Mammary epithelial cell (primary cell): ENCODE data around the gene HTT-AS.

Experiments
- EZH2 ChIP-seq: IDR thresholded peaks from 2 replicates; pipeline ENCODE4 v1.6.1; 2012; ENCODE audit warnings: low read length, inconsistent platforms, borderline replicate concordance
- TF ChIP-seq, protein P1 (sequence below), 2 donors: IDR thresholded peaks in 1 of 2; conservative IDR thresholded peaks in 1 of 2; 2 replicates each; pipeline ENCODE4 v1.5.1; 2011 to 2012; ENCODE audit warnings: inconsistent platforms in 2 of 2, low read length in 2 of 2, mild to moderate bottlenecking in 2 of 2, control low read depth in 1 of 2, low read depth in 1 of 2; ENCODE audit not compliant: insufficient read depth in 1 of 2; ENCODE audit errors: extremely low read depth in 1 of 2

DNA sequence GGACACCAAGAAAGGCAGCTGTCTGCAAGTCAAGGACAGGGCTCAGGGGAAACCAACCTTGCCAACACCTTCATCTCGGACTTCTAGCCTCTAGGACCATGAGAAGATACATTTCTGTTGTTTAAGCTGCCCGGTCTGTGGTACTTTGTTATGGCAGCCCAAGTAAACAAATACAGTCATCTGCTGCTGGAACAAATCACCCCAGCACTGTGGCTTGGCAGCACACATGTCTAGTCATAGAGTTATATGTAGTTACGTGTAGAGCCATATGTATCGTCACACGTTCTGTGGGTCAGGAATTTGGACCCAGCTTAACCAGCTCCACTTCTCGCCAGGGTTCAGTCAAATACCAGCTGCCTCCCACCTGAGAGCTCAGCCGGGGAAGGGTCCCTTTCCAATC lies 2.5 kb downstream of the HTT-AS start:
- TF ChIP-seq, protein P1, sequence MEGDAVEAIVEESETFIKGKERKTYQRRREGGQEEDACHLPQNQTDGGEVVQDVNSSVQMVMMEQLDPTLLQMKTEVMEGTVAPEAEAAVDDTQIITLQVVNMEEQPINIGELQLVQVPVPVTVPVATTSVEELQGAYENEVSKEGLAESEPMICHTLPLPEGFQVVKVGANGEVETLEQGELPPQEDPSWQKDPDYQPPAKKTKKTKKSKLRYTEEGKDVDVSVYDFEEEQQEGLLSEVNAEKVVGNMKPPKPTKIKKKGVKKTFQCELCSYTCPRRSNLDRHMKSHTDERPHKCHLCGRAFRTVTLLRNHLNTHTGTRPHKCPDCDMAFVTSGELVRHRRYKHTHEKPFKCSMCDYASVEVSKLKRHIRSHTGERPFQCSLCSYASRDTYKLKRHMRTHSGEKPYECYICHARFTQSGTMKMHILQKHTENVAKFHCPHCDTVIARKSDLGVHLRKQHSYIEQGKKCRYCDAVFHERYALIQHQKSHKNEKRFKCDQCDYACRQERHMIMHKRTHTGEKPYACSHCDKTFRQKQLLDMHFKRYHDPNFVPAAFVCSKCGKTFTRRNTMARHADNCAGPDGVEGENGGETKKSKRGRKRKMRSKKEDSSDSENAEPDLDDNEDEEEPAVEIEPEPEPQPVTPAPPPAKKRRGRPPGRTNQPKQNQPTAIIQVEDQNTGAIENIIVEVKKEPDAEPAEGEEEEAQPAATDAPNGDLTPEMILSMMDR (conservative IDR thresholded peaks at IDR 0.05 in 1 of 2, IDR thresholded peaks at IDR 0.05 in 1 of 2; ENCODE audit: extremely low read depth in 1 of 2, insufficient read depth in 1 of 2, low read depth in 1 of 2, low read length in 2 of 2), result no peak
- TF ChIP-seq EZH2, result no peak
